ENCODE data around the gene CHAF1B.

The CHAF1B gene

DNA sequence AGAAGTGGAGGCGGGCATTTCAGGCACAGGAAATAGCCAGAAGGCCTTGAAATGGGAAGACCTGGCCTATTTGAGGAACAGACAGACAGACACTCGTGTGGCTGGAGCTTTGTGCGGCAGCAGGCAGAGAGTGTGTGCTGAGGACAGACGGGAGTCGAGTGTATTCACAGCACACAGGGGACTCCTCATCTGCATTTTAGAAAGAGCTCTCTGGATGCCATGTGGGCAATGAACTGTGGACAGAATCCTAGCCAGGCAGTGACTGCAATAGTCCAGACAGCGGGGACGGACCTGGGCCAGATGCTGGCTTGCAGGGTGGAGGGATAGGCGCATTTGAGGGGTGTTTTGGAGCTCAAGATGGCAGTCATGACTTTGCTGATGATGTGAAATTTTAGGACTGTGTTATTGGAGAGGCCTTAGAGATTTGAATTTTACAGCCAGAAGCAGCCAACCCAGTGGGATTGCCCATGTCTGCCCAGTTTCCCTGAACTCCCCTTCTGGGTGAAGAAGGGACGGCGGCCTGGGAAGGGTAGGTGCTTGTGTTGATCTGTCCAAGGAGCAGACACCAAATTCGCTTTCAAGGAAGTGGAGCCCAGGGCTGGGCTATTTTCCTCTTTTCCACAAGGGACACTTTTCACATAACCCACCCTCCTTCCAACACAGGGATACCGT lies 43.7 kb downstream of the CHAF1B start:
- DNase-seq, result no peak

- DNase-seq, result peak; percentile 87
Measured at GRCh38 chr21:36429947-36430546, 44.9 kb downstream of the CHAF1B start.

GRCh38 chr21:36430841-36431240 lies 45.6 kb downstream of the CHAF1B start:
- no peak for DNase-seq

DNA sequence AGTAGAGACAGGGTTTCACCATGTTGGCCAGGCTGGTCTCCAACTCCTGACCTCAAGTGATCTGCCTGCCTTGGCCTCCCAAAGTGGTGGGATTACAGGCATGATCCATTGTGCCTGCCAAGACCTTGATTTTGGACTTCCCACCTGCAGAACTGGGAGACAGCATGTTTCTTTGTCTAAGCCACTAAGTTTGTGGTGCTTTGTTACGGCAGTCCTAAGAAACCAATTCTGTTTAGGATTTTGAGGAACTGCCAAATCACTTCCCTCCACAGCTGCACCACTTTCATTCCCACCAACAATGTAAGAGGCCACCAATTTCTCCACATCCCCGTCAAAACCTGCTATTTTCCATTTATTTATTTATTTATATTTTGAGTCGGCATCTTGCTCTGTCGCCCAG lies 46.1 kb downstream of the CHAF1B start:
- DNase-seq, result no peak

GRCh38 chr21:36433059-36433709 lies 48.0 kb downstream of the CHAF1B start:
- DNase-seq, result no peak

- DNase-seq, result no peak
Measured at GRCh38 chr21:36434144-36434543, 49.0 kb downstream of the CHAF1B start.

DNA sequence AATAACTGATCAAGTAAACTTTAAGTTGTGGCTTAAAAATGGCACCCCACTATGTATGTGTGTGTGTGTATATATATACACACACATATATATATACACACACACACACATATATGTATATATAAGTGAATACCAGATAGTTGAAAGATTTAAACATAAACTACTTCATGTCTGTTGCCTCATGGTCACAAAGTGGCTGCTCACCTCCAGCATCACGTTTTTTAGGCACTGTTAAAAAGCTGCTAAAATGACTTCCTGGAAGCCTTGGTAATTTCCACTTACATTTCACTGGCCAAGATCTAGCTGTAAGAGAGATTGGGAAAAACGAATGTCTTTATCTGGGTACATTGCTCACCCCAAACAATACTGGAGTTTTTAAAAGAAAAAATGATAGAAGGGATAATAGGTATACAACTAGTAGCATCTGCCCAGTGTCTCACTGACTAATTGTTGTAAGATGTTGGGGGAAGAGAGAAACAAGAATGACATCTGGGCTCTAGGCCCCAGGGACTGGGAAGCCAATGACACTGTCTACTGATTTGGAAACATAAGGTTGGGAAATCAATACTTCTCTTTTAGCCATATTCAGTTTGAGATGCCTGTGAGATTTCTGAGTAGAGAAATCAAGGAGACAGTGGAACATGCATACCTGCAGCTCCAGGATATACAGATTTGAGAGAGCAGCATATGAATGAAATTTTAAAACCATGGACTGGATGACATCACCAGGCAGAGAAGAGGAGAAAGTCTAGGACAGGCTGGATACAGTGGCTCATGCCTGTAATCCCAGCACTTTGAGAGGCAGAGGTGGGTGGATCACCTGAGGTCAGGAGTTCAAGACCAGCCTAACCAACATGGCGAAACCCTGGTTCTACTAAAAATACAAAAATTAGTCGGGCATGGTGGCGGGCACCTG lies 51.9 kb downstream of the CHAF1B start:
- DNase-seq, result no peak

- no peak for DNase-seq
Measured at GRCh38 chr21:36437745-36438128, 52.5 kb downstream of the CHAF1B start.

GRCh38 chr21:36441715-36442114 lies 56.5 kb downstream of the CHAF1B start:
- DNase-seq, result no peak

- no peak for DNase-seq
Measured at GRCh38 chr21:36446301-36446700, 61.1 kb downstream of the CHAF1B start.

GRCh38 chr21:36450511-36450910 lies 65.3 kb downstream of the CHAF1B start:
- no peak for DNase-seq

- no peak for DNase-seq
Measured at GRCh38 chr21:36451506-36451905, 66.3 kb downstream of the CHAF1B start.

GRCh38 chr21:36452281-36452825 lies 67.2 kb downstream of the CHAF1B start:
- DNase-seq, result no peak

- DNase-seq, result no peak
Measured at GRCh38 chr21:36454093-36454531, 68.9 kb downstream of the CHAF1B start.

DNA sequence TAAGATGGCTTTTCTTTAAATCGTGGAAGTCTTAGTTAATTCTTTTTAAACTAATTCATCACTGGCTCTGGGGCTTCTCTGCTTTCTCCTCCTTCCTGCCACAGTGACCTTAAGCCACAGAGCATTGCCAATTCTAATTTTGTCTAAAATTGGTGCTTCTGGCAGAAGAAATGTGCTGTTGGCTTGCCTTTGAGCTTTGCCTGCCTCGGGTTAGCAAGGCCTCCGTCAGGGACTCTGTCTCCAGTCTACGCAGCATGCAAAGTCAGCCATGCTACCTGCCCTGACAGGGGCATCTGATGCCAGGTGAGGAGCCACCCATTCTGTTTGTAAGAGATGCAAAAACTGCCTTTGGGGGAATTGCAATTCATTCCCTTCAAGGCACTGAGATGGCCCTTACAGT lies 69.5 kb downstream of the CHAF1B start:
- no peak for DNase-seq

DNA sequence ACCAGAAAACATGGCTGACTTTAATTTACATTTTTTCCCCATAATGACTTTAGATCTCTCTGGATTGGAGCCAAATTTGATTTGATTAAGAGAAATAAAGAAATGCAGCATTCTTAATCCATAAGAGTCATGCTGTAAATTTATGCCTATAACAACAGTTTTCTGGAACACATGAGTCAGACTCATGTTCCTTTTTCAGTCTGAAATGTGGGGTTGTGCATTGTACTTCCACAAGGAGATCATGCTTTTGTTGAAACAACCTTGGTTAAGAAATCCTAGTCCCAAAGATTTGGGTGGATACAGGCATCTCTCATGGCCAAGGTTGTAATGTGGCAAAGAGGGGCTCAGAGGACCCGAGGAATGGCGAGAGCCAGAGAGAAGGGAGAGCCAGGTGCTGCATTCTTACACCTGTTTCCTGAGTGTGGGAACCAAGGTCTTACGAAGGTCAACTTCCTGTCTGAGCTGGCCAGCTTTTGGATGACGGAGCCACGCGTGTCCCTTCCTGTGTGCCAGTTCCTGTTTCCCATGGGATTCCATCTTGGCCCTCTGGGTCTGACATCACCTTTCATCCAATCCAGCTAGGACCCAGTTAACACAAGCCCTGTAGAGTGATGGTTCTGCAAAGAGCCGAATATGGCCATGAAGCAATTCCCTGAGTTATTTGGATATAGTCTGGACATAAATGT lies 71.7 kb downstream of the CHAF1B start:
- peak; percentile 9 for DNase-seq

DNA sequence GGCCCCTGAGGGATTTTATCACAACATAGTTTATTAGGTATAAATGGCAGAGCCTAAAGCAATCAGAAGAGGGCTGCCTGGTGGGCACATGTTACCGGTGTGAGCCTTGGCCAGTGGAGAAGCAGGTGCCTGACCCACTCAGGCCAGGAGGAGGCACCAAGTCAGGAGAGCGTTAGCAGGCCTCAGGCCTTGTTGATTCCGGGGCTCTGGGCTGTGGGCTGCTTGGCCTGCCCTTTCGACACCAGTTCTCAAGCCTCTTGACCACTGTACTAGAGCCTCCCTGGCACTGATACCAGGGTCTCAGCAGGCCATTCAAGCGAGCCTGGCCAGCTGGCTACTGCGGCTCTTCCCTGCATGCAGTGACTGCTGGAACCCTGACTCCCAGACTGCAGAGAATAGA lies 73.9 kb downstream of the CHAF1B start:
- DNase-seq, result peak; percentile 17

DNA sequence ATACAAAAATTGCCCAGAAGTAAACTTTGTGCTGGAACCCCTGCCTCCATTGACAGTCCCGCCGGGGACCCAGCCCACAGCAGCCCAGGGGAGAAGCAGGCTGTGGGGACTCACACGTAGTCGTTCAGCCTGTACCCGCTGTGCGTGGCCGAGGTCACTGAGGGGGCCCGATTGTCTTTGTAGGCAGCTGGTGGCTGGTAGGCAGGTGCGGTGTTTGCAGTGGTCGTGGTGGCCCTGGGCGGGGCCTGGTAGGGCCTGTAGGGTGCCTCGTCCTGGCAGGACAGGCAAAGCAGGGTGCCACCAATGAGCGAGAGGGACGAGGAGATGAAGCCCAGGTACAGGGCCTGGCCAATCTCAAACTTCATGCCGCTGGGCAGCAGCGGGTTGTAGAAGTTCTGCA lies 75.7 kb downstream of the CHAF1B start:
- peak; percentile 45 for DNase-seq

DNA sequence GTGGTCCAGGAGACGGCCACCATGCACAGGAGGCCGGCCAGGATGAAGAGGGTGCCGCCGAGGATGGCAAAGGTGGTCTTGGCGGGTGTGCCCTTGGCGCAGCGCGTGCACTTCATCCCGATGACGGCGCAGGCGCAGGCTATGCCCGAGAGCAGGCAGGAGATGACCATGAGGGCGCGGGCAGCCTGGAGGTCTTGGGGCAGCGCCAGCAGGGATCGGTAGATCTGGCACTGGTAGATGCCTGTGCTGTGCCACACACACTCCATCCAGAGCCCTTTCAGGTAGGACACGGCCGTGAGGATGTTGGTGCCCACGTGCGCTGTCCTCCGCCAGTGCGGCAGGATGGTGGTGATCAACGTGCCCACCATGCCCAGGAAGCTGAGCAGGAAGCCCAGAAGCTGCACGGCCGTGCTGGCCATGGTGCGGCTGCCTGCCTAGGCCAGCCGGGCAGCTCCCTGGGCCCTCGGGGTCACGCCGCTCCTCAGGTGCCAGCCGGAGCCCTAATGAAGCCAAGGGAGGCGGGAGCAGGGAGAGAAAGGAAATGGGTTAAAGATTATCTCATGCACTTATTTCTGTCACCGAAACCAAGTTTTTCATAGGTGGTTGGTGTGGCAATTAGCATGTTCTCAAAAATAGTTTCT lies 76.2 kb downstream of the CHAF1B start:
- peak; percentile 36 for DNase-seq

DNA sequence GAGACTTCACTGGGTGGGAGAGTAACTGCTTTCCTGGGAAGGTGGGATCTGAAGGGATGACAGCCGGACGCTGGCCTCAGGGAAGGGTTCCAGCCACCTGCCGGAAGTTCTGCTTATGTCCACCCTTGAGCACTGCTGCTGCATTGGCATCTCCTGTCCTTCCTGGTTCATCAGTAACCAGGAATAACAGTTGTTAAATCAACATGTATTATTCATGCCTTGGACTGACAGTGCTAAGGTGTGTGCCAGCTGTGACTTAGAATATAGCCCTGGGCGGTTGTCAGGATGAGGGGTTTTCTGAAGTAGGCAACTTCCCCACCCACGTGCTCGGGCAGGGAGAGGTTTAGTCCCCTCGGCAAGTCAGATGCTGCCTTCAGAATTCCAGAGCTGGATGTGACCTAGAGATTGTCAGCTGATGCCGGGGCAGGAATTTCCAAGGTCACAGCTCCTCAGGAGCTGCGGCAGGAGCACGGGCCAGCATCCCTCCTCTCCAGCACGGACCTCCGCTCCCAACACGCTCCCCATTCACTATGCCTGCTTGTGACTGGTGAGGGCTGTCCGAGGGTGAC lies 76.8 kb downstream of the CHAF1B start:
- peak; percentile 27 for DNase-seq

- peak; percentile 53 for DNase-seq
Measured at GRCh38 chr21:36463204-36463603, 78.0 kb downstream of the CHAF1B start.

Measured in activated effector memory CD4-positive, alpha-beta T cell treated with anti-CD3 and anti-CD28 coated beads, Interleukin-2, amount 50 U/mL, for 16 hours (primary cell).